HepG2 (cell line): ENCODE data around the gene COLEC12. TPM values are rescaled to one million over a fixed set of nuclear protein-coding genes. Genes with fewer than 3 reads are reported as not detected.

Experiments used
- AGO1 ChIP-seq: fragments of 200-400 bp; formaldehyde crosslinking; IDR thresholded peaks from 2 replicates; pipeline ENCODE4 v1.6.1; 2017; ENCODE audit warnings: mild to moderate bottlenecking, low read depth, low read length, moderate library complexity; ENCODE audit not compliant: poor library complexity, severe bottlenecking
- CENPT ChIP-seq: sonication (generic); formaldehyde crosslinking; IDR thresholded peaks from 2 replicates; pipeline ENCODE4 v1.8.0; 2022; ENCODE audit warnings: low read depth, mild to moderate bottlenecking, moderate library complexity, missing genetic modification reagents
- CENPX ChIP-seq: sonication (generic); formaldehyde crosslinking; IDR thresholded peaks from 2 replicates; pipeline ENCODE4 v1.9.0; 2021; ENCODE audit warnings: mild to moderate bottlenecking, missing genetic modification reagents, moderate library complexity
- CREB3 ChIP-seq: sonication (generic); formaldehyde crosslinking; IDR thresholded peaks from 2 replicates; pipeline ENCODE4 v1.5.0; 2020; ENCODE audit warnings: missing genetic modification reagents
- FOXP1 ChIP-seq, 2 experiments: fragments of 450-650 bp in 1 of 2; IDR thresholded peaks; 2 replicates each; pipeline ENCODE4 v1.6.1; 2017 to 2018; ENCODE audit warnings: antibody characterized with exemption in 1 of 2
- HIC2 ChIP-seq: sonication (generic); formaldehyde crosslinking; IDR thresholded peaks from 2 replicates; pipeline ENCODE4 v1.9.0; 2022; ENCODE audit warnings: low read depth, missing genetic modification reagents
- HOMEZ ChIP-seq: IDR thresholded peaks from 2 replicates; pipeline ENCODE4 v1.6.1; 2016; ENCODE audit warnings: low read depth
- KAT7 ChIP-seq: IDR thresholded peaks from 2 replicates; pipeline ENCODE4 v1.6.1; 2018; ENCODE audit warnings: borderline replicate concordance, missing compliant biosample characterization
- MIER2 ChIP-seq: IDR thresholded peaks from 2 replicates; pipeline ENCODE4 v1.6.1; 2016; ENCODE audit warnings: missing biosample characterization, missing genetic modification reagents
- MYPOP ChIP-seq: sonication (generic); formaldehyde crosslinking; IDR thresholded peaks from 2 replicates; pipeline ENCODE4 v1.8.1; 2023; ENCODE audit warnings: mild to moderate bottlenecking, moderate library complexity, missing genetic modification reagents
- PLSCR1 ChIP-seq: sonication (generic); formaldehyde crosslinking; IDR thresholded peaks from 2 replicates; pipeline ENCODE4 v1.5.0; 2020; ENCODE audit warnings: missing genetic modification reagents, mild to moderate bottlenecking, borderline replicate concordance
- PRDM4 ChIP-seq: sonication (generic); formaldehyde crosslinking; IDR thresholded peaks from 2 replicates; pipeline ENCODE4 v1.9.0; 2021; ENCODE audit warnings: missing genetic modification reagents, borderline replicate concordance
- XBP1 ChIP-seq: sonication (generic); formaldehyde crosslinking; IDR thresholded peaks from 2 replicates; pipeline ENCODE4 v1.5.0; 2020; ENCODE audit warnings: missing genetic modification reagents
- ZNF431 ChIP-seq: sonication (generic); formaldehyde crosslinking; IDR thresholded peaks from 2 replicates; pipeline ENCODE4 v1.9.0; 2022; ENCODE audit warnings: missing genetic modification reagents, low read depth, mild to moderate bottlenecking, borderline replicate concordance
- ZNF446 ChIP-seq: sonication (generic); formaldehyde crosslinking; IDR thresholded peaks from 2 replicates; pipeline ENCODE4 v1.5.0; 2020; ENCODE audit warnings: mild to moderate bottlenecking, missing genetic modification reagents
- ZNF496 ChIP-seq: sonication (generic); formaldehyde crosslinking; IDR thresholded peaks from 2 replicates; pipeline ENCODE4 v1.8.1; 2023; ENCODE audit warnings: mild to moderate bottlenecking, moderate library complexity, missing genetic modification reagents; ENCODE audit not compliant: insufficient replicate concordance
- ZNF782 ChIP-seq: sonication (generic); formaldehyde crosslinking; IDR thresholded peaks from 2 replicates; pipeline ENCODE4 v1.4.0; 2020; ENCODE audit warnings: missing genetic modification reagents, mild to moderate bottlenecking, borderline replicate concordance
- polyA plus RNA-seq, 8 experiments: library from polyadenylated mRNA; depleted of rRNA in 3 of 8; stranded (reverse) in 7 of 8; unstranded in 1 of 8; fragments of >200 nt; fragmentation: Illumina TruSeq in 4 of 8; extraction: Trizol in 4 of 8; gene quantifications; 2 replicates each; pipeline versions ENCODE4 v1.2.1 to v1.2.3, GENCODE V29; 2011 to 2016; ENCODE audit warnings: low read depth in 4 of 8, missing spikeins in 1 of 8, mixed read lengths in 1 of 8; ENCODE audit not compliant: insufficient read depth in 1 of 8
- total RNA-seq, 5 experiments: library from RNA; depleted of rRNA; stranded (reverse); fragments of >200 nt; fragmentation: Illumina TruSeq; extraction: Trizol; gene quantifications; 2 replicates each; pipeline ENCODE4 v1.2.3, GENCODE V29; 2016; ENCODE audit warnings: low read depth in 1 of 5

COLEC12 gene
- total and polyA plus RNA-seq, 2 of the 13 experiments (the other 11 are each of a cell fraction or from before 2014, with no cell fraction given), result 0.02 to 0.11 TPM

GRCh38 chr18:475202-476031 lies 25.1 kb downstream of the COLEC12 start (continued):
- TF ChIP-seq ZNF446 (CRISPR knock-in tag) (no peak), ZNF496 (CRISPR knock-in tag) (no peak), HOMEZ (CRISPR knock-in tag) (peak; percentile 49; the same call in 1 of the 2 replicates), MIER2 (CRISPR knock-in tag) (no peak), PLSCR1 (CRISPR knock-in tag) (no peak), KAT7 (CRISPR knock-in tag) (no peak), CENPT (no peak), PRDM4 (CRISPR knock-in tag) (no peak), AGO1 (no peak), ZNF782 (CRISPR knock-in tag) (no peak), CREB3 (CRISPR knock-in tag) (no peak), ZNF431 (CRISPR knock-in tag) (no peak), CENPX (no peak), HIC2 (CRISPR knock-in tag) (no peak), XBP1 (CRISPR knock-in tag) (no peak), MYPOP (CRISPR knock-in tag) (no peak), FOXP1 (IDR thresholded peaks at IDR 0.05) (no peak), FOXP1 (CRISPR knock-in tag; IDR thresholded peaks at IDR 0.05) (no peak)
